ENCODE data around the gene GNPDA2.
"Not testable (repeated sequence)": the region's sequence is repeated elsewhere in the genome, so short reads cannot be mapped to it uniquely, and the experiment has no call there.

The GNPDA2 gene

DNA sequence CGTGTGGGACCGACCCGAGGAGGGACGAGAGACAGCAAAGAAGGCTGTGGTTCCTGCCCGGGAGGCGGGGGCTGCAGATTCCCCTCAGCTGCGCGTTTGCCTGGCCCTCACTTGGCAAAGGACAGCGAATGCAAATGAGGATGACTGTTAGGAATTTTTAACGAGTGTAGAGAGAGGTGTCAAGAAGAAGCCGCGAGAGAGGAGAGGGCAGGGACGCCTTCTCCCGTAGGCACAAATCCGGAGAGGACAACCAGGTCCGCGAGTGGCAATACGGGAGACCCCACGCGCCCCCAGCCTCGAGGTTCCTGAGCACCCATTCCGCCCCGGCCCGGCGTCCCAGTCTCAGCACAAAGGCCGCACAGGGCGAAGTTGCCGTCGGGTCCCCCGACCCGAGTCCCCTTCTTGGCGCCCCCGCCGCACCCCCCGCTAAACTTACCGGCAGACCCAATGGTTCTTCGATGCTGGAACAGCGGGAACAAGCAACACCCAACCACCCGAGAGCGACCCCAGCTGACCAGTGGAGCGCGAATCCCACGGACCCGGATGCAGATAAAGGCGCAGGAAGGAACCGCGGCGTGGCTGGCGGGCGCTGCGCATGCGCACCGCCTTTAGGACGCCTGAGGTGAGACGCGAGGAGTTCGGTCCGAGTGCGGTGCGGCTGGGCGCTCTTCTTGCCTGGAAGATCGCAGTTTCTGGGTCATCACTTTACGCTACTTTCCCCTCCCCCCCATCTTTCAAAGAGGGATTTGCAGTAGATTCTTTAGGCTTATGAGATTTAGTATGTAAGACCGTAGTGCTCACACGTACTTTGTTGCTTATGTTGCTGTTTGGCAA, at the start of gene GNPDA2:
GNPDA2 (minus strand) TSS at position 519 of the 834 bp plus-strand sequence. CDS start 4,349 bp downstream, outside the sequence.
- peak within 1 kb of the TSS; percentile 77 for H3K4me3 ChIP-seq (ENCODE audit: low read length)
- peak within 1 kb of the TSS; percentile 61 for H3K9ac ChIP-seq (ENCODE audit: low read length)

DNA sequence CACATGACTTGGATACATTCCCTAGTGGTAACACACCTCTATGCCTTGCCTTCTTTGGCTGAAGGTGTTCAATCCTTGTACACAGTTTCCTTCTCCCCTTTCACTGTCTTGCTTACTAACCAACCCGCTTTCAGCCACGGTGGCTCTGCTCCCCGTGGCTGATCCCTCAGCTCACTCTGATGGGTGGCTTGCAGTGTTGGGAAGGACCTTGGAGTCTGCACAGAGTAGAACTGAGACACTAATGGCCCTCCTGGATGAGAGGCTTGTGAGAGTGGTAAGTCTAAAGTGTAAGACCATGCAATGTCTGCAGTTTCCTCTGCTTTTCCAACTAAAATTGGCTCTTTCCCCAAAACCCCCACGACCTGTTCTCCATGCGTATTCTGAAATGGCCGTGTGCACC, 46.0 kb upstream of the GNPDA2 start:
- H3K4me3 ChIP-seq (ENCODE audit: low read length) = no peak overlapping the region
- H3K27ac ChIP-seq (ENCODE audit: low read length) = no peak overlapping the region
- peaks cover 33% of the 10 kb centered on the region for H3K9me3 ChIP-seq (ENCODE audit: control insufficient read depth, low read depth, low read length)
- no peaks in the 10 kb centered on the region for H3K4me1 ChIP-seq (ENCODE audit: control insufficient read depth, low read depth, low read length)
- H3K9ac ChIP-seq (ENCODE audit: low read length) = no peak overlapping the region
- H3K36me3 ChIP-seq (ENCODE audit: control insufficient read depth, low read depth, low read length) = no peaks in the 10 kb centered on the region
- H3K27me3 ChIP-seq (ENCODE audit: control insufficient read depth, insufficient read depth, low read length) = no peaks in the 10 kb centered on the region

More for the DNA sequence above, at the start of gene GNPDA2:
- H3K27me3 ChIP-seq (ENCODE audit: control insufficient read depth, insufficient read depth, low read length) = peaks cover 21% of the 10 kb centered on the region
- no peaks in the 10 kb centered on the region for H3K9me3 ChIP-seq (ENCODE audit: control insufficient read depth, low read depth, low read length)
- H3K27ac ChIP-seq (ENCODE audit: low read length) = no peak within 1 kb of the TSS
- no peaks in the 10 kb centered on the region for H3K36me3 ChIP-seq (ENCODE audit: control insufficient read depth, low read depth, low read length)
- H3K4me1 ChIP-seq (ENCODE audit: control insufficient read depth, low read depth, low read length) = peaks cover 4% of the 10 kb centered on the region

DNA sequence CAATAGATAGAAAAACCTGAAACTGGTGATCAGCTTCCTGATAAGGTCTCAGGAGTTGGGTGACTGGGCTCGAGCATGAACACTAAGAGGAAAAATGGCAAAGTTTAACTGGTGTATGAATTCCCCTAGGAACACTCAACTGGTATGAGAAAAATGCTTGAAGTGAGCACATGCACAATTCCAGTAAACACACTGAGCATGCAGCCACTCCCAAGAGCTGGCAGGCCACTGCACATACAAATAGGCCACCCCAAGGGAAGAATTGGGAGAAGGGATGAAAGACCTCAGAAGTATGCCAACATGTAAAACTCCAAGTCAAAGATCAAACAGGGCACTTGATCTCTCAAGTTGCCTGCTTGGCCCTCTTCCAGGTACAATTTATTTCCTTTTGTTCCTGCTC, 45.4 kb upstream of the GNPDA2 start:
- Histone ChIP-seq H3K27me3 (ENCODE audit: control insufficient read depth, insufficient read depth, low read length) (no peaks in the 10 kb centered on the region), H3K4me3 (ENCODE audit: low read length) (no peak overlapping the region), H3K36me3 (ENCODE audit: control insufficient read depth, low read depth, low read length) (no peaks in the 10 kb centered on the region), H3K27ac (ENCODE audit: low read length) (no peak overlapping the region), H3K4me1 (ENCODE audit: control insufficient read depth, low read depth, low read length) (no peaks in the 10 kb centered on the region), H3K9ac (ENCODE audit: low read length) (no peak overlapping the region), H3K9me3 (ENCODE audit: control insufficient read depth, low read depth, low read length) (peaks cover 32% of the 10 kb centered on the region)

DNA sequence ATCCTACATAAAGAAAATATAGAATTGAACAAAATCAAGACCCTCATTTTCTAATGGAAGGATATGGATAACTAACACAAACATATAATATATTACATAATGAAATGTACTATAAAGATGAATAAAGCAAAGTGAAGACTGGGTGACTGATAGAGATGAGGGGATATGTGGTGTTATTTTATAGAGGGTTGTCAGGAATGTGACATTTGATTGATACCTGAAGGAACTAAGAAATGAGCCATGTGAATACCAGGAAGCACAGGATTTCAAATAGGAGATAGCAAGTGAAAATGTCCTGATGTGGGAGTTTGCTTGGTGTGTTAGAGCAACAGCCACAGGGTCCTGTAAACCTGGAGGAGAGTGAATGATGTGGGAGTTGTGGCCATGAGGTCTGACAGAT, 40.1 kb upstream of the GNPDA2 start:
- Histone ChIP-seq H3K27me3 (ENCODE audit: control insufficient read depth, insufficient read depth, low read length) (no peaks in the 10 kb centered on the region), H3K27ac (ENCODE audit: low read length) (no peak overlapping the region), H3K9ac (ENCODE audit: low read length) (no peak overlapping the region), H3K9me3 (ENCODE audit: control insufficient read depth, low read depth, low read length) (no peaks in the 10 kb centered on the region), H3K36me3 (ENCODE audit: control insufficient read depth, low read depth, low read length) (no peaks in the 10 kb centered on the region), H3K4me3 (ENCODE audit: low read length) (no peak overlapping the region), H3K4me1 (ENCODE audit: control insufficient read depth, low read depth, low read length) (no peaks in the 10 kb centered on the region)

DNA sequence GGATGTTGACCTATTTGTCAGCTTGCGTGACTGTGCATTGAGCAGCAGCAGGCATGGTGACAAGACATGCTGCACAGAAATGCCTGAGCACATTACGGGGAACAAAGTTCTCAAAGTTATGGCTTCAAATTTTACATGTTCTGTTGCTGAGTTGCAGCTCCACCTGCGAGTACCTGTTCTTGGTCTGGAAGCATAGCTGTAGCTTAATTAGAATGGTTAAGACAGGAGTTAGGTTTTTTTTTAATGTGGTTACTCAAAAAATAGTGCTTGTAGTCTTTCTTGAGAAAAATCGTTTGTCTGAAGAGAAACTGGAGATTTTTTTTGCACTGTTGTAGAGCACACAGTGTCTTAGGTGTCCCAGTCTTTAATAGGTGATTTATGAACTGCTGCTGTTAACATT, 38.8 kb upstream of the GNPDA2 start:
- Histone ChIP-seq H3K27me3 (ENCODE audit: control insufficient read depth, insufficient read depth, low read length) (no peaks in the 10 kb centered on the region), H3K27ac (ENCODE audit: low read length) (no peak overlapping the region)

DNA sequence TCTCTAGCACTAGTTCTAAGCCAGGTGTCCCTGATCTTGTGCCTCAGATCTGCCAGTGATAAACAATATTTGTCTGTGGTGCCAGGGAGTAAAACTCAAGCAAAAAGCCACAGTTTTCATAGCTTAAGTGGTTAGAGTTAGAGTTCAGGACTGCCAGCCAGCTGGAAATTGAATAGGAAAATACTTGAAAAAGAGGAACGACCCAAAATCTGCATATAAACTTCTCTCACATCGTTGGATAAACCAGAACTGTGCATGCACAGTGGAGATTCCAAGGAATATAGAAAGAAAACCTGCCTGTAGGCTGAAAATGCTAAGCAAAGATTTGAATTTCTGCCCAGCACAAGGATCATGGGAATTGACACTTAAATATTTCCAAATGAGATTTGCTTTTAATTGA, 35.0 kb upstream of the GNPDA2 start:
- no peaks in the 10 kb centered on the region for H3K27me3 ChIP-seq (ENCODE audit: control insufficient read depth, insufficient read depth, low read length)
- no peaks in the 10 kb centered on the region for H3K4me1 ChIP-seq (ENCODE audit: control insufficient read depth, low read depth, low read length)
- no peak overlapping the region for H3K27ac ChIP-seq (ENCODE audit: low read length)
- H3K36me3 ChIP-seq (ENCODE audit: control insufficient read depth, low read depth, low read length) = no peaks in the 10 kb centered on the region
- no peak overlapping the region for H3K9ac ChIP-seq (ENCODE audit: low read length)
- H3K4me3 ChIP-seq (ENCODE audit: low read length) = no peak overlapping the region
- H3K9me3 ChIP-seq (ENCODE audit: control insufficient read depth, low read depth, low read length) = no peaks in the 10 kb centered on the region

More for the DNA sequence above, 38.8 kb upstream of the GNPDA2 start:
- Histone ChIP-seq H3K4me3 (ENCODE audit: low read length) (no peak overlapping the region), H3K36me3 (ENCODE audit: control insufficient read depth, low read depth, low read length) (no peaks in the 10 kb centered on the region), H3K9ac (ENCODE audit: low read length) (no peak overlapping the region), H3K4me1 (ENCODE audit: control insufficient read depth, low read depth, low read length) (no peaks in the 10 kb centered on the region), H3K9me3 (ENCODE audit: control insufficient read depth, low read depth, low read length) (no peaks in the 10 kb centered on the region)

DNA sequence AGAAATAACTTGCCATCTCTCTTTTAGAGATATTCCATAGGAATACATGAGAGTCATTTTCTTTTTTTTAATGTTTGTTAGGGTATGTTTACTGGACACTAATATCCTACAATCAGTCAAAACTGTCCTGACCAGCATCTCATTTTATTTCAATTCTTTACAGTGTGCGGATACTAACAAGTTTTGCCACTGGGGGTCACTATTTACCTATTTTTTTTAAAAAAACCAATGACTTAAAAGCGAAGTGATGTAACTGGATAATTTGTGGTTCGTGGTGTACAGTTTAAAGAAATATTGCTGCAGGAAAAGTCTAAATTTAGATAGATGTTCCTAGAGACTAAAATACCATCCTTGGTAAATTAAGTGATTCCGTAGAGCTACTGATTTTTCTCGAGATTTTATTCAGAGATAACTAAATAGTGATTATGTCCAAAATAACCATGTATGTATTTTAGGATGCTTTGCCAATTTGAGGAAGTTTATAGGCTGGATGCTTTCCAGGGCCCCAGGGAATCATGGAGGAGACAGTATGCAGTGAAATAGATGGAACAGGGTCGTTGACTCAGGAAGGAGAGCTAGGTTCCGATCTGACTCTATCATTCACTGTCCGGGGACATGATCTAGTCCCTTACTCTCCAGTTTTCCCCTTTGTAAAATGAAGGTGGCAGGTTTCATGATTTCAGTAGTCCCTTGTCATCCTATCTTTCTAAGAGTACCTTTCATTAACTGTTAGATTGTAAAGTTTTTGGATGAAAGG, 34.0 kb upstream of the GNPDA2 start:
- Histone ChIP-seq H3K9ac (ENCODE audit: low read length) (no peak overlapping the region), H3K9me3 (ENCODE audit: control insufficient read depth, low read depth, low read length) (no peaks in the 10 kb centered on the region), H3K4me1 (ENCODE audit: control insufficient read depth, low read depth, low read length) (no peaks in the 10 kb centered on the region), H3K4me3 (ENCODE audit: low read length) (no peak overlapping the region), H3K27me3 (ENCODE audit: control insufficient read depth, insufficient read depth, low read length) (no peaks in the 10 kb centered on the region), H3K27ac (ENCODE audit: low read length) (no peak overlapping the region), H3K36me3 (ENCODE audit: control insufficient read depth, low read depth, low read length) (no peaks in the 10 kb centered on the region)

DNA sequence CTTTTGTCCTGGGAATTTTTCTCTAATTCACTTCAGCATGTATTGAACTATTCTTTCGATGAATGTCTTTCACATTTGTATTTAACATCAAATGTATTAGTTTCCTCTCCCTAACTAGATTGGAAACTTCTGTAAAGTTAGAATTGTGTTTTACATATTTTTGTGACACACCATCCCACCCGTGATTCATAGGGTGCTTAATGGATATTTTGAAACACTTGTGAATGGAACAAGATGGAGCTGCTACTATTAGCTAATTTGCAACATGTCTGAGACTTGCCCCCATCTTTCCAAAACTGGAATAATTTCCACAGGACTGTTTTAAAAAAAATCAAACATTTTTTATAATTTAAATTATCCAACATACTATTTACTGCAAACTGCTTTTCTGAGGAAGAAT, 30.2 kb upstream of the GNPDA2 start:
- Histone ChIP-seq H3K27me3 (ENCODE audit: control insufficient read depth, insufficient read depth, low read length) (no peaks in the 10 kb centered on the region), H3K9me3 (ENCODE audit: control insufficient read depth, low read depth, low read length) (no peaks in the 10 kb centered on the region), H3K4me1 (ENCODE audit: control insufficient read depth, low read depth, low read length) (no peaks in the 10 kb centered on the region), H3K4me3 (ENCODE audit: low read length) (no peak overlapping the region), H3K27ac (ENCODE audit: low read length) (no peak overlapping the region), H3K9ac (ENCODE audit: low read length) (no peak overlapping the region), H3K36me3 (ENCODE audit: control insufficient read depth, low read depth, low read length) (no peaks in the 10 kb centered on the region)

DNA sequence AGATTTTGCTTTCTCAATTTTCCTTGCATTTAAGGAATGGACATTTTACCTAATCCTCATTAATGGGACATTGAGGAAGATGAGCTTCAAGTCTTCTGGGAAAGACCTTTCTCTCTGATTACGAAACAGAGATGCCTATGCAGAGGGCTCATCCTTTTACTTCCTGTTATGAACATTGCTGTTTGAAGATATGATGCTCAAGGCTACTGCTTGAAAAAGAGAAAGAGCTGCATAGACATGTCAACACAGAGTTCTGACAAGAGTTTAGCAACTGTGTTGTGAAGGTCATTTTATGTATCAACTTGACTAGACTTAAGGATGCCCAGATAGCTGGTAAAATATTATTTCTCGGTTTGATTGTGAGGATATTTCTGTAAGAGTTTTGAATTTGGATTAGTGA, 13.8 kb upstream of the GNPDA2 start:
- Histone ChIP-seq H3K27ac (ENCODE audit: low read length) (no peak overlapping the region), H3K27me3 (ENCODE audit: control insufficient read depth, insufficient read depth, low read length) (no peaks in the 10 kb centered on the region), H3K4me1 (ENCODE audit: control insufficient read depth, low read depth, low read length) (no peaks in the 10 kb centered on the region), H3K36me3 (ENCODE audit: control insufficient read depth, low read depth, low read length) (no peaks in the 10 kb centered on the region), H3K9me3 (ENCODE audit: control insufficient read depth, low read depth, low read length) (no peaks in the 10 kb centered on the region), H3K4me3 (ENCODE audit: low read length) (no peak overlapping the region), H3K9ac (ENCODE audit: low read length) (no peak overlapping the region)

DNA sequence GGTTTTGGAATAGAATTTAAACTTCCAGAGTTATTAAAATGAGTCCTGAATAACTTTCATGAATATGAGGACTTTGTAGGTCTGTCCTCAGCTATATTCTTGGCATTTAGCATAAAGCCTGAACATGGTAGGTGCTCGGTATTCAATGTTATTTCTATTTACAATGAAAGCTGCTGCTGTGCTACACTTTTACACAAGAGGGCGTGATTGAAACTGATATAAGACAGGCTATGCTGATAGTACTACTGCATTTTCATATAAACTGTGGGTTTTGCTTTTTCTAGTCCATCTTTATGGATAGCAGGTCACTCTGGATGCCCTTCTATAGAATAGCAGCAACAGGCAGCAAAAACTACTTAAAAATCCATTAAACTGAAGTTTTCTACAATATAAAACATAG, 12.3 kb upstream of the GNPDA2 start:
- Histone ChIP-seq H3K27ac (ENCODE audit: low read length) (no peak overlapping the region), H3K9me3 (ENCODE audit: control insufficient read depth, low read depth, low read length) (no peaks in the 10 kb centered on the region), H3K27me3 (ENCODE audit: control insufficient read depth, insufficient read depth, low read length) (no peaks in the 10 kb centered on the region), H3K4me1 (ENCODE audit: control insufficient read depth, low read depth, low read length) (no peaks in the 10 kb centered on the region), H3K9ac (ENCODE audit: low read length) (no peak overlapping the region), H3K36me3 (ENCODE audit: control insufficient read depth, low read depth, low read length) (no peaks in the 10 kb centered on the region), H3K4me3 (ENCODE audit: low read length) (no peak overlapping the region)

DNA sequence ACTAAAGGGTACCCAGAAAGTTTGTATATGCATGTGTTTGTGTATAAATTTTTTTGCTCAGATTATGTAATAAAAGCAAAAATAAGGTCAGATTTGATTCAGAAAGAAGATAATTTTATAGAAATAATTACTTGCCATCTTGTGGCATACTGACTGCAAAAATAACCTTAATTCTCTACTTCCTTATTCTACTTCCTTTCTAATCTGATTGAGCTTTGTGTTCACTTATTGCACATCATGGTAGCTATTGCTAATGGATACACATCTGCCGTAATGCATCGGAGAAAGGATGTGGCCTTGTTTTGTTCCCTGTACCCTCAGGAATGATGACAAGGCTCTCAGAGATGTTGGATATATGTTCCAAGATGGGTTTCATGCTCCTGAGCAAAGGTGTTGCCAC, 10.5 kb upstream of the GNPDA2 start:
- Histone ChIP-seq H3K27me3 (ENCODE audit: control insufficient read depth, insufficient read depth, low read length) (no peaks in the 10 kb centered on the region), H3K4me3 (ENCODE audit: low read length) (no peak overlapping the region), H3K27ac (ENCODE audit: low read length) (no peak overlapping the region), H3K9me3 (ENCODE audit: control insufficient read depth, low read depth, low read length) (no peaks in the 10 kb centered on the region), H3K36me3 (ENCODE audit: control insufficient read depth, low read depth, low read length) (no peaks in the 10 kb centered on the region), H3K9ac (ENCODE audit: low read length) (no peak overlapping the region), H3K4me1 (ENCODE audit: control insufficient read depth, low read depth, low read length) (no peaks in the 10 kb centered on the region)

DNA sequence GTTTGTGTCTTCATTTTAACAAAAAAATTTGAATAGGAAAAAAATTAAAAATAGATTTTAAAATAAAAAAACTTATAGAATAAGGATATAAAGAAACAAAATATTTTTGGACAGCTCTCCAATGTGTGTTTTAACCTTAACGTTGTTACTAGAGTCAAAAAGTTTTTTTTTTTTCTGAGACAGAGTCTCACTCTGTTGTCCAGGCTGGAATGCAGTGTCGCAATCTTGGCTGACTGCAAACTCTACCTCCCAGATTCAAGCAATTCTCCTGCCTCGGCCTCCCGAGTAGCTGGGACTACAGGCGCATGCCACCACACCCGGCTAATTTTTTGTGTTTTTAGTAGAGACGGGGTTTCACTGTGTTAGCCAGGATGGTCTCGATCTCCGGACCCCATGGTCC, 2.3 kb upstream of the GNPDA2 start:
- not testable (repeated sequence) for H3K4me1 ChIP-seq (ENCODE audit: control insufficient read depth, low read depth, low read length); H3K36me3 ChIP-seq (ENCODE audit: control insufficient read depth, low read depth, low read length); H3K27ac ChIP-seq (ENCODE audit: low read length); H3K9me3 ChIP-seq (ENCODE audit: control insufficient read depth, low read depth, low read length); H3K4me3 ChIP-seq (ENCODE audit: low read length); H3K9ac ChIP-seq (ENCODE audit: low read length)
- peaks cover 21% of the 10 kb centered on the region for H3K27me3 ChIP-seq (ENCODE audit: control insufficient read depth, insufficient read depth, low read length)

Measured in iPS-18a (cell line).